Mucosa of rectum (tissue), 2 donors: ENCODE data around the gene CSNK2B.

Experiments used
- H3K27ac ChIP-seq, 2 donors: one replicate each; pipeline ENCODE4 v1.7.0; 2013; ENCODE audit warnings: inconsistent platforms in 2 of 2, low read depth in 2 of 2, low read length in 2 of 2
- H3K27me3 ChIP-seq, 2 donors: one replicate each; pipeline ENCODE4 v1.7.0; 2013; ENCODE audit warnings: low read length in 2 of 2; ENCODE audit not compliant: control insufficient read depth in 2 of 2, insufficient read depth in 2 of 2
- H3K36me3 ChIP-seq, 2 donors: one replicate each; pipeline ENCODE4 v1.7.0; 2013; ENCODE audit warnings: low read length in 2 of 2; ENCODE audit not compliant: control insufficient read depth in 2 of 2, insufficient read depth in 2 of 2
- H3K4me1 ChIP-seq, 2 donors: one replicate each; pipeline ENCODE4 v1.7.0; 2013; ENCODE audit warnings: low read length in 2 of 2, mild to moderate bottlenecking in 1 of 2; ENCODE audit not compliant: control insufficient read depth in 2 of 2, insufficient read depth in 2 of 2
- H3K4me3 ChIP-seq, 2 donors: one replicate each; pipeline ENCODE4 v1.7.0; 2013; ENCODE audit warnings: low read length in 2 of 2
- H3K9ac ChIP-seq, 2 donors: one replicate each; pipeline ENCODE4 v1.7.0; 2013; ENCODE audit warnings: low read length in 2 of 2, low read depth in 1 of 2, mild to moderate bottlenecking in 1 of 2
- H3K9me3 ChIP-seq, 2 donors: one replicate each; pipeline ENCODE4 v1.7.0; 2013; ENCODE audit warnings: low read length in 2 of 2; ENCODE audit not compliant: control insufficient read depth in 2 of 2
- donor health status: healthy.
- donor health status: Normal muscosa, but diverticular disease.

The CSNK2B gene

GRCh38 chr6:31711233-31711632 lies 45.4 kb downstream of the CSNK2B start:
- peak overlapping the region; percentile 52 to 58 for H3K27ac ChIP-seq
- H3K4me3 ChIP-seq = no peak overlapping the region
- H3K36me3 ChIP-seq = no peaks in the 10 kb centered on the region
- H3K4me1 ChIP-seq = peaks cover 21 to 37% of the 10 kb centered on the region in 2 donors
- peak overlapping the region in 1 of 2 donors; percentile 43 for H3K9ac ChIP-seq
- H3K27me3 ChIP-seq = no peaks in the 10 kb centered on the region
- H3K9me3 ChIP-seq = no peaks in the 10 kb centered on the region

- Histone ChIP-seq H3K9me3 (no peaks in the 10 kb centered on the region), H3K27me3 (no peaks in the 10 kb centered on the region), H3K4me1 (peaks cover 21 to 39% of the 10 kb centered on the region in 2 donors)
Observed at GRCh38 chr6:31712296-31712695, 46.4 kb downstream of the CSNK2B start.

GRCh38 chr6:31713465-31713864 lies 47.6 kb downstream of the CSNK2B start:
- H3K9me3 ChIP-seq = no peaks in the 10 kb centered on the region
- peaks cover 24 to 51% of the 10 kb centered on the region in 2 donors for H3K4me1 ChIP-seq
- peak overlapping the region; percentile 61 to 65 for H3K27ac ChIP-seq
- no peaks in the 10 kb centered on the region for H3K27me3 ChIP-seq
- H3K36me3 ChIP-seq = no peaks in the 10 kb centered on the region
- H3K4me3 ChIP-seq = no peak overlapping the region
- peak overlapping the region in 1 of 2 donors; percentile 36 for H3K9ac ChIP-seq

More at GRCh38 chr6:31712296-31712695, 46.4 kb downstream of the CSNK2B start:
- no peak overlapping the region for H3K4me3 ChIP-seq
- H3K9ac ChIP-seq = peak overlapping the region in 1 of 2 donors; percentile 8
- H3K36me3 ChIP-seq = no peaks in the 10 kb centered on the region
- H3K27ac ChIP-seq = no peak overlapping the region

GRCh38 chr6:31713991-31714684 lies 48.3 kb downstream of the CSNK2B start:
- H3K27ac ChIP-seq = peak overlapping the region; percentile 61 to 65

GRCh38 chr6:31715022-31715958 lies 49.4 kb downstream of the CSNK2B start, which contains the start of gene LY6G6D:
TSS of gene LY6G6D (plus strand) at chr6:31715348. CDS start at chr6:31715356, 8 bp downstream.
- no peaks in the 10 kb centered on the region for H3K27me3 ChIP-seq
- peak within 1 kb of the TSS; percentile 61 to 65 for H3K27ac ChIP-seq
- peak within 1 kb of the TSS in 1 of 2 donors; percentile 36 for H3K9ac ChIP-seq
- H3K4me1 ChIP-seq = peaks cover 29 to 64% of the 10 kb centered on the region in 2 donors
- no peak within 1 kb of the TSS for H3K4me3 ChIP-seq
- H3K36me3 ChIP-seq = no peaks in the 10 kb centered on the region
- H3K9me3 ChIP-seq = no peaks in the 10 kb centered on the region

More at GRCh38 chr6:31713991-31714684, 48.3 kb downstream of the CSNK2B start:
- Histone ChIP-seq H3K4me1 (peaks cover 29 to 57% of the 10 kb centered on the region in 2 donors), H3K36me3 (no peaks in the 10 kb centered on the region), H3K9ac (peak overlapping the region in 1 of 2 donors; percentile 36), H3K4me3 (no peak overlapping the region), H3K27me3 (no peaks in the 10 kb centered on the region), H3K9me3 (no peaks in the 10 kb centered on the region)

GRCh38 chr6:31717499-31718222 lies 51.8 kb downstream of the CSNK2B start:
- no peaks in the 10 kb centered on the region for H3K27me3 ChIP-seq
- no peak overlapping the region for H3K4me3 ChIP-seq
- H3K9ac ChIP-seq = no peak overlapping the region
- H3K4me1 ChIP-seq = peaks cover 21 to 52% of the 10 kb centered on the region in 2 donors
- no peaks in the 10 kb centered on the region for H3K36me3 ChIP-seq
- H3K9me3 ChIP-seq = no peaks in the 10 kb centered on the region
- peak overlapping the region; percentile 49 to 59 for H3K27ac ChIP-seq

GRCh38 chr6:31718265-31718664 lies 52.4 kb downstream of the CSNK2B start:
- Histone ChIP-seq H3K27ac (peak overlapping the region; percentile 74 to 80), H3K4me1 (peaks cover 21 to 50% of the 10 kb centered on the region in 2 donors), H3K4me3 (no peak overlapping the region), H3K36me3 (no peaks in the 10 kb centered on the region), H3K9me3 (no peaks in the 10 kb centered on the region), H3K9ac (no peak overlapping the region), H3K27me3 (no peaks in the 10 kb centered on the region)

- H3K27ac ChIP-seq = peak overlapping the region; percentile 74 to 80
- no peak overlapping the region for H3K4me3 ChIP-seq
- no peaks in the 10 kb centered on the region for H3K27me3 ChIP-seq
- H3K9ac ChIP-seq = peak overlapping the region in 1 of 2 donors; percentile 41
- H3K36me3 ChIP-seq = no peaks in the 10 kb centered on the region
- H3K4me1 ChIP-seq = peaks cover 16 to 43% of the 10 kb centered on the region in 2 donors
- no peaks in the 10 kb centered on the region for H3K9me3 ChIP-seq
Observed at GRCh38 chr6:31719001-31719400, 53.1 kb downstream of the CSNK2B start.
